ENCODE results near the gene NPDC1. TPM values are rescaled to one million over a fixed set of nuclear protein-coding genes. Genes with fewer than 3 reads are reported as not detected.

Gene NPDC1
- total RNA-seq, 1 experiment from 2014 or later, result 73.9 TPM

DNA sequence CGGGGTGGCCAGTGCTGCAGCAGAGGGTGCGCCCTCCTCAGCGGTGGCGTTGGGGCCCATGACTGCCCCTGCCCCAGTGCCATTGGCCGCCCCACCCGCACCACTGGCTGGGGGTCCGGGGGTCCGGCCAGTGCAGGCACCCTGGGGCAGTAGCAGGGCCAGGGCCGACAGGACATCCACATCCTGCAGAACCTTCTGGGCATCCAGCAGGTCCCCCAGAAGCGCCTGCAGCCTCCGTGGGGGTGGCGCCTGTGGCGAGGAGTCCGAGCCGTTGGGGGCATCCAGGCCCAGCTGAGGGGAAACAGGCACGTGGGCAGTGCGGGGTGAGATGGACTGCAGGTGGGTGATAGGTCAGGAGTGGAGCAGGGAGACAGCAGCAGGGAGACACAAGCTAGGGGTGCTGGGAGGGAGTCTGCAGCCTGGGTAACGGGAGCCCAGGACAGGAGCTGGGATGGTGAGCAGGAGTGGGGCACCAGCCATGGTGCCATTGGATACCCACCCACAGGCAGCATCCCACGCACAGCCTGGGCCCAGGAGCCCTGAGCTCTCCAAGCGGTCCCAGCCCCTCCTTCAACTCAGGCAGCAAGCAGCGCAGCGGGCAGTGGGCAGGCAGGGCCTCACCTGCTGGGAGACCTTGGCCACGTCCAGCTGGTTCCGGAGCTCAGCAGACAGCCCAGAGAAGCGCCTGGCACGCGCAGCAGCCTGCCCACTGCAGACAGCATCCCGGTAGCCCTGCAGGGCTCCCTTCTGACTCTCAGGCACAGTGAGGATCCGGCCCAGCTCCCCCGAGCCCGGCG is 25.0 kb downstream of the NPDC1 start:
- H3K4me3 ChIP-seq (ENCODE audit: low read depth, low read length, poor library complexity, severe bottlenecking), result no peak overlapping the region
- intact Hi-C loops (cut with micrococcal nuclease; ENCODE audit: unreplicated experiment), result no loop called here
- CTCF ChIA-PET, result interaction anchor here (0.5 to 1.0 kb wide), 2 partner anchors 14 to 43 kb away, joined by 3 read pairs; no protein-coding TSS in a partner anchor
- H3K36me3 ChIP-seq (ENCODE audit: insufficient read depth, low read length, poor library complexity, severe bottlenecking), result peaks cover 4% of the 10 kb centered on the region
- POLR2A ChIA-PET (ENCODE audit: low non-redundant PET), result no interaction called here
- H3K27ac ChIP-seq (ENCODE audit: low read depth, low read length, poor library complexity, severe bottlenecking), result no peak overlapping the region
- no peaks in the 10 kb centered on the region for H3K27me3 ChIP-seq (replicated peaks; ENCODE audit: insufficient read depth, low read depth, low read length, poor library complexity)
- H3K4me1 ChIP-seq (ENCODE audit: insufficient read depth, low read length, poor library complexity, severe bottlenecking), result no peaks in the 10 kb centered on the region
- no TSS peak for BruUV-seq (replicated peaks)
- no peaks in the 10 kb centered on the region for H3K9me3 ChIP-seq (ENCODE audit: low read depth, low read length, poor library complexity, severe bottlenecking)
- DNase-seq (ENCODE audit: low spot score), result no peak
- TF ChIP-seq, protein P1, sequence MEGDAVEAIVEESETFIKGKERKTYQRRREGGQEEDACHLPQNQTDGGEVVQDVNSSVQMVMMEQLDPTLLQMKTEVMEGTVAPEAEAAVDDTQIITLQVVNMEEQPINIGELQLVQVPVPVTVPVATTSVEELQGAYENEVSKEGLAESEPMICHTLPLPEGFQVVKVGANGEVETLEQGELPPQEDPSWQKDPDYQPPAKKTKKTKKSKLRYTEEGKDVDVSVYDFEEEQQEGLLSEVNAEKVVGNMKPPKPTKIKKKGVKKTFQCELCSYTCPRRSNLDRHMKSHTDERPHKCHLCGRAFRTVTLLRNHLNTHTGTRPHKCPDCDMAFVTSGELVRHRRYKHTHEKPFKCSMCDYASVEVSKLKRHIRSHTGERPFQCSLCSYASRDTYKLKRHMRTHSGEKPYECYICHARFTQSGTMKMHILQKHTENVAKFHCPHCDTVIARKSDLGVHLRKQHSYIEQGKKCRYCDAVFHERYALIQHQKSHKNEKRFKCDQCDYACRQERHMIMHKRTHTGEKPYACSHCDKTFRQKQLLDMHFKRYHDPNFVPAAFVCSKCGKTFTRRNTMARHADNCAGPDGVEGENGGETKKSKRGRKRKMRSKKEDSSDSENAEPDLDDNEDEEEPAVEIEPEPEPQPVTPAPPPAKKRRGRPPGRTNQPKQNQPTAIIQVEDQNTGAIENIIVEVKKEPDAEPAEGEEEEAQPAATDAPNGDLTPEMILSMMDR (conservative IDR thresholded peaks at IDR 0.05; ENCODE audit: low read depth, low read length), result no peak
- no peak for TF ChIP-seq EZH2 (IDR thresholded peaks at IDR 0.05; ENCODE audit: borderline replicate concordance, low read depth, low read length, poor library complexity, severe bottlenecking)

DNA sequence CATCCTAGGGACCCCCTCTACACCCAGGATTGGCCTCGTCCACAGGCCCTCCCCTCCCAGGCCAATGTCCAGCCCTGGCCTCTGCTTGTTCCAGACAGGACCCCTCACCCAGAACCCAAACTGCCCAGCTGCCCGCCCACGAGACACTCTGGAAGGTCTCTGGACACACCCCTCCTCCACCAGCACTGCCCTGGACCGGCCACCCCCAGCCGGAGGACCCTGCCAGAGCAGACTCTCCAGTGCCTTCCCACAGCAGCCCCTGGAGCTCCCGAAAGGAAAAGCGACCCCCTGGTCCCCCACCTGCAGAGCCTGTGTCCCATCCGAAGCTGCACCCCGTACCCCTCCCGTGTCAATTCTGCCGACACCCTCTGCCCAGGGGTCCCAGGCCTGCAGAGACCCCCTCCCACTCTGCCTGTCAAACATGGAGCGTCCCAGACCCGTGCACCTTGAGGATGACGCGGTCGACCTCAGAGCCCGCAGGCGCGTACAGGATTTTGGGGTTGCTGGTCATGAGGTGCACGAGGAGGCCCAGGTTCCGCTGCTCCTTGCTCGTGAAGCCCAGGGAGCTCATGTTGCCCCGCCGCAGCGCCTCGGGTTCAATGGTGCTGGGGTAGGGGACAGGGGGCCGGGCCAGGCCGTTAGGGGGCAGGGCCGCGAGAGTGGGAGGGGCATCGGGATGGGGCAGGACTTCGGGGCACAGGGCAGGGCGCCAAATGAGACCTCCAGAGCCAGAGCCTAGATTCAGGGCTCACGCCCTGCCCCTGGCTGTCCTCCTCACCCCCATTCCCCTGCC is 25.9 kb downstream of the NPDC1 start:
- Histone ChIP-seq H3K36me3 (ENCODE audit: insufficient read depth, low read length, poor library complexity, severe bottlenecking) (peaks cover 4% of the 10 kb centered on the region), H3K4me3 (ENCODE audit: low read depth, low read length, poor library complexity, severe bottlenecking) (no peak overlapping the region), H3K9me3 (ENCODE audit: low read depth, low read length, poor library complexity, severe bottlenecking) (no peaks in the 10 kb centered on the region), H3K4me1 (ENCODE audit: insufficient read depth, low read length, poor library complexity, severe bottlenecking) (no peaks in the 10 kb centered on the region), H3K27me3 (replicated peaks; ENCODE audit: insufficient read depth, low read depth, low read length, poor library complexity) (no peaks in the 10 kb centered on the region), H3K27ac (ENCODE audit: low read depth, low read length, poor library complexity, severe bottlenecking) (no peak overlapping the region)
- CTCF ChIA-PET, result interaction anchor here (1.0 kb wide), 1 partner anchor 15 kb away, joined by 3 read pairs; no protein-coding TSS in a partner anchor
- no peak for DNase-seq (ENCODE audit: low spot score)
- no TSS peak for BruUV-seq (replicated peaks)
- intact Hi-C loops (cut with micrococcal nuclease; ENCODE audit: unreplicated experiment), result no loop called here
- TF ChIP-seq, protein P1 (conservative IDR thresholded peaks at IDR 0.05; ENCODE audit: low read depth, low read length), result no peak
- TF ChIP-seq EZH2 (IDR thresholded peaks at IDR 0.05; ENCODE audit: borderline replicate concordance, low read depth, low read length, poor library complexity, severe bottlenecking), result no peak
- POLR2A ChIA-PET (ENCODE audit: low non-redundant PET), result interaction anchor here (0.6 kb wide), 1 partner anchor 124 kb away, joined by 3 read pairs; no protein-coding TSS in a partner anchor

DNA sequence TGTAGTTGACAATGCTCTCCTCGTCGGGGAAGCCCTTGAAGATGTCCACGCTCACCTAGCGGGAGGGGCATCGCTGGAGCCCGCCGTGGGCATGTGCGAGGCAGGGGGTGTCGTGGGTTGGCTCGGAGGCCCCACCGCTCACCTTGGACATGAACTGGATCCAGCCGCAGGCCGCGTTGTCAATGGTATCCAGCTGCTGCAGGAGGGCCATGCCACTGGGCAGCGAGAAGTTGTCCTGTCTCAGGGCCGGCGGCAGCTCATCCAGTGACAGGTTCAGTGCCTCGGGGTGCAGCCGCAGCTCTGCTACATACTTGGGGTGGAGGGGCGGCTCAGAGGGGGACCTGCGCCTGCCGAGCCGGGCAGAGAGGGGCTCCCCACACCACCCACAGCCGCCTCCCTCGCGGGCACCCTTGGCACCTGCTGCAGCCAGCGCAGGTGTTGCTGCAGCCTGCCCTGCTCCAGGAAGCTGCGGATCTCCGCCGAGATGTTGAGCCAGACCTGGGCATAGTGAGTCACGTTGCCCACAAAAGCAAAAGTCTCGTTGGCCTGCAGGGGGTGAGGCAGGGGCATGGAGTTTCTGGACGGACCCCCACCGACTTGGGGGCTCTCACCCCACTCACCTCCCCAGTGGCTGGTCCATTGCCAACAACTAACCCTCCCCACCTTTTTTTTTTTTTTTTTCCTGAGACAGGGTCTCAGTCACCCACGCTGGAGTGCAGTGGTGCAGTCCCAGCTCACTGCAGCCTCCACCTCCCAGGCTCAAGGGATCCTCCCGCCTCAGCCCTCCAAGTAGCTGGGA is 27.0 kb downstream of the NPDC1 start:
- POLR2A ChIA-PET (ENCODE audit: low non-redundant PET), result no interaction called here
- intact Hi-C loops (cut with micrococcal nuclease; ENCODE audit: unreplicated experiment), result no loop called here
- TF ChIP-seq EZH2 (IDR thresholded peaks at IDR 0.05; ENCODE audit: borderline replicate concordance, low read depth, low read length, poor library complexity, severe bottlenecking), result no peak
- TF ChIP-seq, protein P1 (conservative IDR thresholded peaks at IDR 0.05; ENCODE audit: low read depth, low read length), result no peak
- no TSS peak for BruUV-seq (replicated peaks)
- Histone ChIP-seq H3K4me1 (ENCODE audit: insufficient read depth, low read length, poor library complexity, severe bottlenecking) (no peaks in the 10 kb centered on the region), H3K36me3 (ENCODE audit: insufficient read depth, low read length, poor library complexity, severe bottlenecking) (peaks cover 4% of the 10 kb centered on the region), H3K27ac (ENCODE audit: low read depth, low read length, poor library complexity, severe bottlenecking) (no peak overlapping the region), H3K9me3 (ENCODE audit: low read depth, low read length, poor library complexity, severe bottlenecking) (no peaks in the 10 kb centered on the region), H3K4me3 (ENCODE audit: low read depth, low read length, poor library complexity, severe bottlenecking) (no peak overlapping the region), H3K27me3 (replicated peaks; ENCODE audit: insufficient read depth, low read depth, low read length, poor library complexity) (no peaks in the 10 kb centered on the region)
- DNase-seq (ENCODE audit: low spot score), result no peak
- CTCF ChIA-PET, result interaction anchor here (0.6 kb wide), 1 partner anchor 16 kb away, joined by 3 read pairs; no protein-coding TSS in a partner anchor

Measured in A673 (cell line).